HEK293 (cell line): ENCODE measurements around the gene STRIP1.

Experiments
- ATF2 ChIP-seq: fragments of 450-650 bp; formaldehyde crosslinking; IDR thresholded peaks from 2 replicates; pipeline ENCODE4 v1.5.1; 2016; ENCODE audit warnings: missing biosample characterization, missing genetic modification characterization, low read depth
- EGR2 ChIP-seq: fragments of 450-650 bp; formaldehyde crosslinking; IDR thresholded peaks from 2 replicates; pipeline ENCODE4 v1.5.1; 2016; ENCODE audit warnings: low read depth, missing biosample characterization, missing genetic modification characterization
- FEZF1 ChIP-seq: fragments of 450-650 bp; formaldehyde crosslinking; IDR thresholded peaks from 2 replicates; pipeline ENCODE4 v1.5.1; 2016; ENCODE audit warnings: missing biosample characterization, missing genetic modification characterization
- GLI2 ChIP-seq: fragments of 450-650 bp; formaldehyde crosslinking; IDR thresholded peaks from 2 replicates; pipeline ENCODE4; 2017; ENCODE audit warnings: missing biosample characterization, missing genetic modification characterization, low read depth, borderline replicate concordance
- GLIS1 ChIP-seq: fragments of 450-650 bp; formaldehyde crosslinking; IDR thresholded peaks from 2 replicates; pipeline ENCODE4 v1.5.1; 2016; ENCODE audit warnings: missing biosample characterization, missing genetic modification characterization
- IKZF3 ChIP-seq: fragments of 450-650 bp; IDR thresholded peaks from 2 replicates; pipeline ENCODE4 v1.5.0; 2018; ENCODE audit warnings: missing biosample characterization, mild to moderate bottlenecking, missing genetic modification characterization, moderate library complexity
- KLF10 ChIP-seq: fragments of 450-650 bp; IDR thresholded peaks from 2 replicates; pipeline ENCODE4 v1.5.1; 2018; ENCODE audit warnings: missing biosample characterization, mild to moderate bottlenecking, missing genetic modification characterization
- KLF8 ChIP-seq: fragments of 450-650 bp; formaldehyde crosslinking; IDR thresholded peaks from 2 replicates; pipeline ENCODE4 v1.5.1; 2016; ENCODE audit warnings: missing biosample characterization, missing genetic modification characterization
- PRDM6 ChIP-seq: fragments of 450-650 bp; formaldehyde crosslinking; IDR thresholded peaks from 2 replicates; pipeline ENCODE4 v1.5.1; 2017; ENCODE audit warnings: missing biosample characterization, missing genetic modification characterization
- TRIM28 ChIP-seq: IDR thresholded peaks from 2 replicates; pipeline ENCODE4 v1.6.1; 2011; ENCODE audit warnings: low read length, control low read depth, borderline replicate concordance
- ZBTB8A ChIP-seq: fragments of 450-650 bp; formaldehyde crosslinking; IDR thresholded peaks from 2 replicates; pipeline ENCODE4 v1.5.1; 2016; ENCODE audit warnings: missing biosample characterization, missing genetic modification characterization
- ZFP69B ChIP-seq: fragments of 450-650 bp; formaldehyde crosslinking; IDR thresholded peaks from 2 replicates; pipeline ENCODE4 v1.5.1; 2016; ENCODE audit warnings: missing biosample characterization, missing genetic modification characterization
- ZIC2 ChIP-seq: fragments of 450-650 bp; formaldehyde crosslinking; IDR thresholded peaks from 2 replicates; pipeline ENCODE4 v1.5.1; 2016; ENCODE audit warnings: missing biosample characterization, missing genetic modification characterization
- ZNF146 ChIP-seq: fragments of 450-650 bp; formaldehyde crosslinking; IDR thresholded peaks from 2 replicates; pipeline ENCODE4 v1.5.1; 2016; ENCODE audit warnings: missing biosample characterization, missing genetic modification characterization
- ZNF169 ChIP-seq: fragments of 450-650 bp; formaldehyde crosslinking; IDR thresholded peaks from 2 replicates; pipeline ENCODE4 v1.5.1; 2016; ENCODE audit warnings: missing biosample characterization, missing genetic modification characterization
- ZNF221 ChIP-seq: fragments of 450-650 bp; formaldehyde crosslinking; IDR thresholded peaks from 2 replicates; pipeline ENCODE4 v1.5.1; 2017; ENCODE audit warnings: missing biosample characterization, missing genetic modification characterization, borderline replicate concordance
- ZNF223 ChIP-seq: fragments of 450-650 bp; formaldehyde crosslinking; IDR thresholded peaks from 2 replicates; pipeline ENCODE4 v1.5.1; 2016; ENCODE audit warnings: missing biosample characterization, missing genetic modification characterization
- ZNF311 ChIP-seq: fragments of 450-650 bp; formaldehyde crosslinking; IDR thresholded peaks from 2 replicates; pipeline ENCODE4 v1.5.1; 2017; ENCODE audit warnings: missing biosample characterization, missing genetic modification characterization, borderline replicate concordance
- ZNF341 ChIP-seq: fragments of 450-650 bp; formaldehyde crosslinking; IDR thresholded peaks from 2 replicates; pipeline ENCODE4; 2016; ENCODE audit warnings: low read depth, missing biosample characterization, missing genetic modification characterization
- ZNF366 ChIP-seq: fragments of 450-650 bp; formaldehyde crosslinking; conservative IDR thresholded peaks from 2 replicates; pipeline ENCODE4 v1.5.1; 2016; ENCODE audit warnings: missing biosample characterization, missing genetic modification characterization
- ZNF404 ChIP-seq: fragments of 450-650 bp; formaldehyde crosslinking; IDR thresholded peaks from 2 replicates; pipeline ENCODE4 v1.5.1; 2017; ENCODE audit warnings: missing biosample characterization, missing genetic modification characterization
- ZNF416 ChIP-seq: fragments of 450-650 bp; formaldehyde crosslinking; IDR thresholded peaks from 2 replicates; pipeline ENCODE4 v1.5.1; 2016; ENCODE audit warnings: missing biosample characterization, missing genetic modification characterization
- ZNF426 ChIP-seq: fragments of 450-650 bp; formaldehyde crosslinking; IDR thresholded peaks from 2 replicates; pipeline ENCODE4 v1.5.1; 2017; ENCODE audit warnings: missing biosample characterization, missing genetic modification characterization, mild to moderate bottlenecking, inconsistent platforms, moderate library complexity
- ZNF501 ChIP-seq: fragments of 450-650 bp; formaldehyde crosslinking; IDR thresholded peaks from 2 replicates; pipeline ENCODE4 v1.5.1; 2016; ENCODE audit warnings: missing biosample characterization, missing genetic modification characterization
- ZNF560 ChIP-seq: fragments of 450-650 bp; formaldehyde crosslinking; IDR thresholded peaks from 2 replicates; pipeline ENCODE4 v1.5.1; 2017; ENCODE audit warnings: missing biosample characterization, missing genetic modification characterization, borderline replicate concordance
- ZNF561 ChIP-seq: fragments of 450-650 bp; IDR thresholded peaks from 2 replicates; pipeline ENCODE4 v1.5.1; 2018; ENCODE audit warnings: missing biosample characterization, missing genetic modification characterization, borderline replicate concordance
- ZNF600 ChIP-seq: fragments of 450-650 bp; formaldehyde crosslinking; IDR thresholded peaks from 2 replicates; pipeline ENCODE4 v1.5.1; 2016; ENCODE audit warnings: missing biosample characterization, missing genetic modification characterization
- ZNF623 ChIP-seq: fragments of 450-650 bp; formaldehyde crosslinking; IDR thresholded peaks from 2 replicates; pipeline ENCODE4 v1.5.1; 2016; ENCODE audit warnings: missing biosample characterization, missing genetic modification characterization
- ZNF837 ChIP-seq: fragments of 450-650 bp; formaldehyde crosslinking; IDR thresholded peaks from 2 replicates; pipeline ENCODE4 v1.5.1; 2016; ENCODE audit warnings: missing biosample characterization, missing genetic modification characterization
- ZSCAN16 ChIP-seq: fragments of 450-650 bp; formaldehyde crosslinking; IDR thresholded peaks from 2 replicates; pipeline ENCODE4 v1.5.1; 2016; ENCODE audit warnings: missing biosample characterization, missing genetic modification characterization
- TF ChIP-seq, protein P1 (sequence below): fragments of 450-650 bp; formaldehyde crosslinking; IDR thresholded peaks from 2 replicates; pipeline ENCODE4 v1.5.1; 2016; ENCODE audit warnings: missing biosample characterization, missing genetic modification characterization
- TF ChIP-seq, protein P2 (sequence below): fragments of 450-650 bp; formaldehyde crosslinking; IDR thresholded peaks from 2 replicates; pipeline ENCODE4 v1.5.1; 2016; ENCODE audit warnings: missing biosample characterization, missing genetic modification characterization
- TF ChIP-seq, protein P3 (sequence below): fragments of 450-650 bp; formaldehyde crosslinking; IDR thresholded peaks from 2 replicates; pipeline ENCODE4 v1.5.1; 2017; ENCODE audit warnings: missing biosample characterization, mild to moderate bottlenecking, missing genetic modification characterization, moderate library complexity

Gene STRIP1

DNA sequence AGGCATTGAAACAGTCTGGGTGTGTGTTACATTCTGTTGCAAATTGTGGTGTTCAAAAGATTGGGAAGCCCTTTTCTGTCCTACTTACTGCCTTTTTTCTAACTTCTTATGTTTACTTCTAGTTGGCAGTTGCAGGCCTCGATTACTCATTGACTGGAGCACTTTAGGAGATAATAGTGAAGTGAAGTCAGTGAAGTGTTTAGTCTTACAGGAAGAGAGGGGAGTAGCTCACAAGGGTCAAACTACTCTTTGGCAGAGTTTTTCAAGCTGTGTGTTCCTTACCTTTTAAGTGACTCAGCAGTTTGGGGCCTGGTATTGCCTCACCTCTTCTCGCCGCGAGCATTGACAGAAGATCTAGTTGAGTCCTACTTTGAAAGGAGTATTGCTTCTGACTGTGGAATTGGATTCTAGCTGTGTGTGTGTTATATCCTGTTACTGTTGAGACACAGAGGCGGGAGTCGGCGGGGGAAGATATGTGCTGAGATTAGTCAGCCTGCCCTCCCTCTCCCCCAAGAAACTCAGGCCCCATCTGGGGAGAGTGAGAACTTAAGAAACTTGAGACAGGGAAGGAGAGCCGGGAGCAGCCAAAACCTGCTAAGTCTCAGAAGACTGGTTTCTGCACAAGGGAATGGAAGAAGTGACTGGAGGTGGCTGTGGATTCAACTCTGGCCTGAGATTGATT lies 30.5 kb upstream of the STRIP1 start (continued):
- TF ChIP-seq TRIM28: peak; percentile 99
- TF ChIP-seq ZBTB8A (tag by site-specific recombination): peak; percentile 56; the same call in 1 of the 2 replicates
- TF ChIP-seq ZIC2 (tag by site-specific recombination): 0 out of 2 replicates have a peak, but pooled peaks have one; percentile 44
- TF ChIP-seq ZNF169 (tag by site-specific recombination): no peak
- peak; percentile 51; the same call in 1 of the 2 replicates for TF ChIP-seq KLF8 (tag by site-specific recombination)
- TF ChIP-seq EGR2 (tag by site-specific recombination): peak; percentile 80
- TF ChIP-seq ZNF561 (tag by site-specific recombination): peak; percentile 71; the same call in 1 of the 2 replicates
- TF ChIP-seq, protein P1, sequence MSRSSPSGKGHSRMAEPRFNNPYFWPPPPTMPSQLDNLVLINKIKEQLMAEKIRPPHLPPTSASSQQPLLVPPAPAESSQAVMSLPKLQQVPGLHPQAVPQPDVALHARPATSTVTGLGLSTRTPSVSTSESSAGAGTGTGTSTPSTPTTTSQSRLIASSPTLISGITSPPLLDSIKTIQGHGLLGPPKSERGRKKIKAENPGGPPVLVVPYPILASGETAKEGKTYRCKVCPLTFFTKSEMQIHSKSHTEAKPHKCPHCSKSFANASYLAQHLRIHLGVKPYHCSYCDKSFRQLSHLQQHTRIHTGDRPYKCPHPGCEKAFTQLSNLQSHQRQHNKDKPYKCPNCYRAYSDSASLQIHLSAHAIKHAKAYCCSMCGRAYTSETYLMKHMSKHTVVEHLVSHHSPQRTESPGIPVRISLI: peak; percentile 72; the same call in 1 of the 2 replicates
- no peak for TF ChIP-seq GLI2 (tag by site-specific recombination)
- TF ChIP-seq ZNF146 (tag by site-specific recombination): no peak
- no peak for TF ChIP-seq ZSCAN16
- TF ChIP-seq ZNF416 (tag by site-specific recombination): no peak
- TF ChIP-seq, protein P2, sequence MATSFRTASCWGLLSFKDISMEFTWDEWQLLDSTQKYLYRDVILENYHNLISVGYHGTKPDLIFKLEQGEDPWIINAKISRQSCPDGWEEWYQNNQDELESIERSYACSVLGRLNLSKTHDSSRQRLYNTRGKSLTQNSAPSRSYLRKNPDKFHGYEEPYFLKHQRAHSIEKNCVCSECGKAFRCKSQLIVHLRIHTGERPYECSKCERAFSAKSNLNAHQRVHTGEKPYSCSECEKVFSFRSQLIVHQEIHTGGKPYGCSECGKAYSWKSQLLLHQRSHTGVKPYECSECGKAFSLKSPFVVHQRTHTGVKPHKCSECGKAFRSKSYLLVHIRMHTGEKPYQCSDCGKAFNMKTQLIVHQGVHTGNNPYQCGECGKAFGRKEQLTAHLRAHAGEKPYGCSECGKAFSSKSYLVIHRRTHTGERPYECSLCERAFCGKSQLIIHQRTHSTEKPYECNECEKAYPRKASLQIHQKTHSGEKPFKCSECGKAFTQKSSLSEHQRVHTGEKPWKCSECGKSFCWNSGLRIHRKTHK: no peak
- no peak for TF ChIP-seq ATF2 (tag by site-specific recombination)
- 0 out of 2 replicates have a peak, but pooled peaks have one; percentile 43 for TF ChIP-seq ZNF501
- TF ChIP-seq ZNF837 (tag by site-specific recombination): no peak
- TF ChIP-seq ZFP69B (tag by site-specific recombination): peak; percentile 68; the same call in 1 of the 2 replicates
- TF ChIP-seq ZNF404: no peak
- no peak for TF ChIP-seq ZNF311
- TF ChIP-seq ZNF366 (tag by site-specific recombination): peak; percentile 34; the same call in 1 of the 2 replicates
- TF ChIP-seq ZNF221 (tag by site-specific recombination): no peak
- peak; percentile 45; the same call in 1 of the 2 replicates for TF ChIP-seq IKZF3 (tag by site-specific recombination)
- no peak for TF ChIP-seq ZNF426 (tag by site-specific recombination)
- TF ChIP-seq ZNF600 (tag by site-specific recombination): peak; percentile 99
- peak; percentile 54 for TF ChIP-seq FEZF1 (tag by site-specific recombination)
- TF ChIP-seq PRDM6 (tag by site-specific recombination): peak; percentile 78
- TF ChIP-seq ZNF341 (tag by site-specific recombination): peak; percentile 8; the same call in 1 of the 2 replicates
- TF ChIP-seq ZNF560 (tag by site-specific recombination): no peak
- TF ChIP-seq ZNF623 (tag by site-specific recombination): no peak
- TF ChIP-seq ZNF223: no peak
- TF ChIP-seq GLIS1 (tag by site-specific recombination): no peak
- TF ChIP-seq, protein P3, sequence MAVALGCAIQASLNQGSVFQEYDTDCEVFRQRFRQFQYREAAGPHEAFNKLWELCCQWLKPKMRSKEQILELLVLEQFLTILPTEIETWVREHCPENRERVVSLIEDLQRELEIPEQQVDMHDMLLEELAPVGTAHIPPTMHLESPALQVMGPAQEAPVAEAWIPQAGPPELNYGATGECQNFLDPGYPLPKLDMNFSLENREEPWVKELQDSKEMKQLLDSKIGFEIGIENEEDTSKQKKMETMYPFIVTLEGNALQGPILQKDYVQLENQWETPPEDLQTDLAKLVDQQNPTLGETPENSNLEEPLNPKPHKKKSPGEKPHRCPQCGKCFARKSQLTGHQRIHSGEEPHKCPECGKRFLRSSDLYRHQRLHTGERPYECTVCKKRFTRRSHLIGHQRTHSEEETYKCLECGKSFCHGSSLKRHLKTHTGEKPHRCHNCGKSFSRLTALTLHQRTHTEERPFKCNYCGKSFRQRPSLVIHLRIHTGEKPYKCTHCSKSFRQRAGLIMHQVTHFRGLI: 0 out of 2 replicates have a peak, but pooled peaks have one; percentile 22
- peak; percentile 70 for TF ChIP-seq KLF10
